ENCODE results near the gene ADAMTS15. TPM values are rescaled to one million over a fixed set of nuclear protein-coding genes. Genes with fewer than 3 reads are reported as not detected.

Gene ADAMTS15
- total and polyA plus RNA-seq, 10 of the 15 experiments (the other 5 are each of a cell fraction or from before 2014, with no cell fraction given): not detected

DNA sequence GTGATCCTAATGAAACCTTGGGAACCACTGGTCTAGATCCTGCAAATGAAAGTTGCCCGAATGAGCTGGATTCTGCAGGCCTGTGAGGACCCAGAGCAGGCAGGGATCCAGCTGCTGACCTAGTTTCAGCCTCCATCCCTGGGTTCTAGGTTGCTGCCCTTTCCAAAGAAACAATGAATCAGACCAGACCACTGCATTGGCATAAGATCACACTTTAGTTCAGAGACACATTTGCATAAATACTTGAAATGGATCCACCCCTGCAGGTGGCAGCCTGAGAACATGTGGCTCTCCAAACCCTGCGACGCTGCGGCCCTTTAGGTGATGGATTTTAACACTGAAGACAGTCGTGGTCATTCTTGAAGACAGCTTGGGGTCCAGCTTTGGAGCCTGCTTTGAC, 43.7 kb upstream of the ADAMTS15 start (continued):
- TF ChIP-seq, protein P1, sequence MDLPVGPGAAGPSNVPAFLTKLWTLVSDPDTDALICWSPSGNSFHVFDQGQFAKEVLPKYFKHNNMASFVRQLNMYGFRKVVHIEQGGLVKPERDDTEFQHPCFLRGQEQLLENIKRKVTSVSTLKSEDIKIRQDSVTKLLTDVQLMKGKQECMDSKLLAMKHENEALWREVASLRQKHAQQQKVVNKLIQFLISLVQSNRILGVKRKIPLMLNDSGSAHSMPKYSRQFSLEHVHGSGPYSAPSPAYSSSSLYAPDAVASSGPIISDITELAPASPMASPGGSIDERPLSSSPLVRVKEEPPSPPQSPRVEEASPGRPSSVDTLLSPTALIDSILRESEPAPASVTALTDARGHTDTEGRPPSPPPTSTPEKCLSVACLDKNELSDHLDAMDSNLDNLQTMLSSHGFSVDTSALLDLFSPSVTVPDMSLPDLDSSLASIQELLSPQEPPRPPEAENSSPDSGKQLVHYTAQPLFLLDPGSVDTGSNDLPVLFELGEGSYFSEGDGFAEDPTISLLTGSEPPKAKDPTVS (IDR thresholded peaks at IDR 0.05; ENCODE audit: low read depth, low read length): no peak
- TF ChIP-seq KDM1A (IDR thresholded peaks at IDR 0.05; ENCODE audit: borderline replicate concordance) (no peak), NFXL1 (IDR thresholded peaks at IDR 0.05; ENCODE audit: borderline replicate concordance) (no peak), DPF2 (IDR thresholded peaks at IDR 0.05) (no peak), IKZF2 (IDR thresholded peaks at IDR 0.05) (no peak)

DNA sequence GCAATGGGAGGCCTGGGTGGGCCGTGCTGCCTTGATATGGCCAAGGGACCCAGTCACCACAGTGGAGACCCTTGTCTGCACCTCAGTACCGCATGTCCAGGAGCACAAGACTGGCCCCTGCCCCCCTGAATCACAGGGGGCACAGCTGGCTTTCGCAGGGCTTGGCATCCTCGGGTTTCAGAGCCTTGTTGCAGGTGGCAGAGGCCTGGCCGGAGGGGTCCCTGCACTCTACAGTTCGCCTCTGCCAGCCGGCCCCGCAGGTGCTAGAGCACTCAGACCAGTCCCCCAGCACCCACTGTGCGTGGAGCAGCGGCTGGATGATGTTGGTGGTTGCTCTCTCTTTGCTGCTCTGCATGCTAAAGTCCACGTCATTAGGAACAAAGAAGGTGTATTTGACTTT, 43.0 kb upstream of the ADAMTS15 start:
- Histone ChIP-seq H4K20me1 (ENCODE audit: control insufficient read depth, insufficient read depth) (no peaks in the 10 kb centered on the region), H3K27ac (ENCODE audit: control insufficient read depth, insufficient read depth) (no peak overlapping the region), H3K9ac (ENCODE audit: control insufficient read depth, insufficient read depth, low read length) (no peak overlapping the region), H3K36me3 (ENCODE audit: control insufficient read depth in 2 of 2, insufficient read depth in 2 of 2, low read length in 1 of 2) (no peaks in the 10 kb centered on the region), H3K4me1 (ENCODE audit: control insufficient read depth, insufficient read depth, low read length) (no peaks in the 10 kb centered on the region), H3K4me2 (ENCODE audit: control insufficient read depth, insufficient read depth) (no peak overlapping the region), H3K9me3 (replicated peaks; ENCODE audit: control insufficient read depth, insufficient read depth, low read length) (no peaks in the 10 kb centered on the region), H3K79me2 (ENCODE audit: control insufficient read depth, insufficient read depth, low read length) (no peaks in the 10 kb centered on the region), H3K27me3 (replicated peaks in 1 of 2; ENCODE audit: control insufficient read depth in 2 of 2, insufficient read depth in 2 of 2, low read length in 1 of 2) (peaks cover 0 to 1% of the 10 kb centered on the region in 2 experiments; a peak in 2 of 4 replicates), H3K4me3 (no peak overlapping the region), H2AFZ (ENCODE audit: control insufficient read depth, low read depth, low read length) (no peak overlapping the region)
- ATAC-seq (no peak), DNase-seq (ENCODE audit: low read depth, low spot score) (no peak), FAIRE-seq (no peak)
- ChIA-PET SMC1A (ENCODE audit: uncharacterized antibody, unreplicated experiment) (no interaction called here), CTCF (no interaction called here), RAD21 (ENCODE audit: unreplicated experiment) (no interaction called here), POLR2A (no interaction called here)
- TF ChIP-seq NFXL1 (IDR thresholded peaks at IDR 0.05; ENCODE audit: borderline replicate concordance) (no peak), POLR2A (IDR thresholded peaks at IDR 0.05; ENCODE audit: low read depth, low read length) (no peak)
- TF ChIP-seq, protein P2, sequence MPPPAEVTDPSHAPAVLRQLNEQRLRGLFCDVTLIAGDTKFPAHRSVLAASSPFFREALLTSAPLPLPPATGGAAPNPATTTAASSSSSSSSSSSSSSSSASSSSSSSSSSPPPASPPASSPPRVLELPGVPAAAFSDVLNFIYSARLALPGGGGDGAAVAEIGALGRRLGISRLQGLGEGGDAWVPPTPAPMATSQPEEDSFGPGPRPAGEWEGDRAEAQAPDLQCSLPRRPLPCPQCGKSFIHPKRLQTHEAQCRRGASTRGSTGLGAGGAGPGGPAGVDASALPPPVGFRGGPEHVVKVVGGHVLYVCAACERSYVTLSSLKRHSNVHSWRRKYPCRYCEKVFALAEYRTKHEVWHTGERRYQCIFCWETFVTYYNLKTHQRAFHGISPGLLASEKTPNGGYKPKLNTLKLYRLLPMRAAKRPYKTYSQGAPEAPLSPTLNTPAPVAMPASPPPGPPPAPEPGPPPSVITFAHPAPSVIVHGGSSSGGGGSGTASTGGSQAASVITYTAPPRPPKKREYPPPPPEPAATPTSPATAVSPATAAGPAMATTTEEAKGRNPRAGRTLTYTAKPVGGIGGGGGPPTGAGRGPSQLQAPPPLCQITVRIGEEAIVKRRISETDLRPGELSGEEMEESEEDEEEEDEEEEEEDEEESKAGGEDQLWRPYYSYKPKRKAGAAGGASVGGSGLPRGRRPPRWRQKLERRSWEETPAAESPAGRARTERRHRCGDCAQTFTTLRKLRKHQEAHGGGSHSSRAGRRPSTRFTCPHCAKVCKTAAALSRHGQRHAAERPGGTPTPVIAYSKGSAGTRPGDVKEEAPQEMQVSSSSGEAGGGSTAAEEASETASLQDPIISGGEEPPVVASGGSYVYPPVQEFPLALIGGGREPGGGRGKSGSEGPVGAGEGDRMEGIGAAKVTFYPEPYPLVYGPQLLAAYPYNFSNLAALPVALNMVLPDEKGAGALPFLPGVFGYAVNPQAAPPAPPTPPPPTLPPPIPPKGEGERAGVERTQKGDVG (CRISPR knock-in tag; IDR thresholded peaks at IDR 0.05): no peak
- WGBS (ENCODE audit: insufficient coverage, insufficient replicate concordance, low lambda C conversion rate, missing lambda C conversion rate): 12% methylated on average over 11 of the region's 11 CpGs
- no TSS peak for BruUV-seq (replicated peaks)
- in situ Hi-C loops (cut with MboI): no loop called here
- intact Hi-C loops (cut with micrococcal nuclease; ENCODE audit: unreplicated experiment): no loop called here
